GM19193 (cell line): ENCODE data around the gene SHISA7.
A peak's percentile ranks its signal among the peaks of the same experiment; 100 is the strongest.

Source experiments
- POLR2A ChIP-seq: IDR thresholded peaks from 4 replicates; pipeline ENCODE4 v1.6.1; 2011; ENCODE audit not compliant: insufficient read depth, insufficient read length; ENCODE audit errors: extremely low read depth

SHISA7 gene

DNA sequence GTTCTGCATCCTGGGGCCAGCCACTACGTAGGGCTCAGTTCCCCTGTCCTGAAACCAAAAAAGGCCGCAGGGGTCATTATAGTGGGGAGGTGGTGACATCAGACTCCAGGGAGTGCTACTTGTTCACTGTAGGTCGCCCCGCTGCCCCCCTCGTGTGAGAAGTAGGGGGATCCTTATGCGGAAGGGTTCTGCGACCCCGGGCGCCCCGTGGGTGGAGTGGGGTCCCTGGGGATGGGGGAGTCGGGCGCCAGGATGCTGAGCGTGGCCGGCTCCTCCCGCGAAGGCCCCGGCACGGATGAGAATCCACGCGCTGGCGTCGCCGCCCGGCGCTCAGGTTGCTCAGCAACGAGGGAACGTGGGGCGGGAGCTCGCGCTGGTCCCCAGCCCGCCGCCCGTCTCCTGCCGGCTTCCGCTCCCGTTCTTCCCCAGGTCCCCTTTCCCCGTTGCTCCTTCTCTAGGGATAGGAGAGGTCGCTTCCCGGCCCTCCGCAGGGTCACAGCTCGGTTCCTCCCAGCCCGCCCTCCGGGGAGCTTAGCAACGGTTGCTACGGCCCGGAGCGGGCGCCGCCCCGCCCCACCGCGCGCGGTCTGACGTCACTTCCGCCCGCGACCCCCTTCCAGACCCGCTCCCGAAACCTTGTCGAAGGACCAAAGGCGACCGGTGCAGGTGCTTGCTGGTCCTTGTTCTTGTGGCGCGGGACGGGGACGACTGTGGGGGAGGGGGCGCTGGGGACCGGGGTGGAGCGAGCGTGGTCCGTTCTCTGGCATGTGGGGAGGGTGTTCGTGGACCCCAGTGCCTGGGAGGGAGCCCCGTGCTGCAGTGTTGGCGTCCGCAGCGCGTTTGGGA is 41.7 kb upstream of the SHISA7 start, which contains the start of gene NAT14:
Gene NAT14, plus strand, starts transcription at position 596 of the 846 bp plus-strand sequence. CDS start 521 bp downstream, outside the sequence.
- peak; percentile 24 for TF ChIP-seq POLR2A

DNA sequence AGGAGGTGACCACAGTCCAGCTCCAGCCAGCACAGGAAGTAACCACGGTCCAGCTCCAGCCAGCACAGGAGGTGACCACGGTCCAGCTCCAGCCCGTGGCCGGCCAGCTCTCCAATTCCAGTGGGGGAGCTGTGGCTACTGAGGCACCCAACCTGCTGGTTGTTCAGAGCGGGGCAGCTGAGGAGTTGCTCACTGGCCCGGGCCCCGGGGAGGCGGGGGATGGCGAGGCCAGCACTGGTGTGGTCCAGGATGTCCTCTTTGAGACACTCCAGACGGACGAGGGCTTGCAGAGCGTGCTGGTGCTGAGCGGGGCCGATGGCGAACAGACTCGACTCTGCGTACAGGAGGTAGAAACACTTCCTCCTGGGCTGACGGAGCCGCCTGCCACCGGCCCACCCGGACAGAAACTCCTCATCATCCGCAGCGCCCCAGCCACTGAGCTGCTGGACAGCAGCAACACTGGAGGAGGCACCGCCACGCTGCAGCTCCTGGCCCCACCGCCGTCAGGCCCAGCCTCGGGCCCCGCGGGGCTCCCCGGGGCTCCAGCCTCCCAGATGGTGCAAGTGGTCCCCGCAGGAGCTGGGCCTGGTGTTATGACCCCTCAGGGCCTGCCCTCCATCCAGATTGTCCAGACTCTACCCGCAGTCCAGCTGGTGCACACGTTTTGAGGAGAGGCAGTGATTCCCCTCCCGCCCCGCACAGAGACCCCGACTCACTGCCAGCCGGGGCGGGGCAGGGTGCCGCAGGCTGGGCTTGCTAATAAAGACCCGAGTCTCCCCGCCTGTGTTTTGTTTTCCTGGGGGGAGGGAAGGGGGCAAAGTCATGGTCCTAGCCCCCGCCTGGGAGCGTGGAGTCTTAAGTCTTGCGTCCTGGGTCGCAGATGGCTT is 40.8 kb upstream of the SHISA7 start:
- TF ChIP-seq POLR2A: no peak

DNA sequence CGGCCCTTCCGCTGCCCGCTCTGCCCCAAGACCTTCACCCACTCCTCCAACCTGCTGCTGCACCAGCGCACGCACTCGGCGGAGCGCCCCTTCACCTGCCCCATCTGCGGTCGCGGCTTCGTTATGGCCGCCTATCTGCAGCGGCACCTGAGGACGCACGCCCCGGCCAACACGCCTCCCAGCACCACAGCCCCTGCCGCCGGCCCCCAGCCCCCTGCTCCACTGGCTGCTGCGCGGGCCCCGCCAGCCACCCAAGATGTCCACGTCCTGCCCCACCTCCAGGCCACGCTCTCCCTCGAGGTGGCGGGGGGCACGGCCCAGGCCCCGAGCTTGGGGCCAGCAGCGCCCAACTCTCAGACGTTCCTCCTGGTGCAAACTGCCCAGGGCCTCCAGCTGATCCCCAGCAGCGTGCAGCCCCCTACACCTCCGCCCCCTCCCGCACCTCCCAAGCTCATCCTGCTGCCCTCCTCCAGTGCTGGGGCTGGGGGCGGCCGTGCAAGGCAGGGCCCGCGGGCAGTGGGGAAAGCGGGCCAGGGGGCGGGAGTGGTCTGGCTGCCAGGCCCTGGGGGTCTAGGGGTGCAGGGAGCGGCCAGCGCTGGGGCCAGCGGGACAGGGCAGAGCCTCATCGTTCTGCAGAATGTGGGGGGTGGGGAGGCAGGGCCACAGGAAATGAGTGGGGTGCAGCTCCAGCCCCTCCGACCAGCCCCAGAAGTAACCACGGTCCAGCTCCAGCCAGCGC is 40.0 kb upstream of the SHISA7 start:
- no peak for TF ChIP-seq POLR2A

DNA sequence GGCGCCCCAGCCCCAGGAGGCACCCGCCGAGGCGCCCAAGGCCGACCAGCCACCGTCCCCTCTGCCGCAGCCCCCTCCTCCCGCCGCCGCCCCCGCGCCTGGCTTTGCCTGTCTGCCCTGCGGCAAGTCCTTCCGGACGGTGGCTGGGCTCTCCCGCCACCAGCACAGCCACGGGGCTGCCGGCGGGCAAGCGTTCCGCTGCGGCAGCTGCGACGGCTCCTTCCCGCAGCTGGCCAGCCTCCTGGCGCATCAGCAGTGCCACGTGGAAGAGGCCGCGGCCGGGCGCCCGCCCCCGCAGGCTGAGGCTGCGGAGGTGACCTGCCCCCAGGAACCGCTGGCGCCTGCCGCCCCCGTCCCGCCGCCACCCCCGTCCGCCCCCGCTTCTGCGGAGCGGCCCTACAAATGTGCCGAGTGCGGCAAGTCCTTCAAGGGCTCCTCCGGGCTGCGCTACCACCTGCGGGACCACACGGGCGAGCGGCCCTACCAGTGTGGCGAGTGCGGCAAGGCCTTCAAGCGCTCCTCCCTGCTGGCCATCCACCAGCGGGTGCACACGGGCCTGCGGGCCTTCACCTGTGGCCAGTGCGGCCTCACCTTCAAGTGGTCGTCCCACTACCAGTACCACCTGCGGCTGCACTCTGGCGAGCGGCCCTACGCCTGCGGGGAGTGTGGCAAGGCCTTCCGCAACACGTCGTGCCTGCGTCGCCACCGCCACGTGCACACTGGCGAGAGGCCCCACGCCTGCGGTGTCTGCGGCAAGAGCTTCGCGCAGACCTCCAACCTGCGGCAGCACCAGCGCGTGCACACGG is 39.3 kb upstream of the SHISA7 start:
- no peak for TF ChIP-seq POLR2A

DNA sequence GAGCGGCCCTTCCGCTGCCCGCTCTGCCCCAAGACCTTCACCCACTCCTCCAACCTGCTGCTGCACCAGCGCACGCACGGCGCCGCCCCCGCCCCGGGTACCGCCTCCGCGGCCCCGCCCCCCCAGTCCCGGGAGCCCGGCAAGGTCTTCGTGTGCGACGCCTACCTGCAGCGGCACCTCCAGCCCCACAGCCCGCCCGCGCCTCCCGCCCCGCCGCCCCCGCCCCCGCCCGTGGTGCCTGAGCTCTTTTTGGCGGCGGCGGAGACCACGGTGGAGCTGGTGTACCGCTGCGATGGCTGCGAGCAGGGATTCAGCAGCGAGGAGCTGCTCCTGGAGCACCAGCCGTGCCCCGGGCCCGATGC is 38.7 kb upstream of the SHISA7 start:
- no peak for TF ChIP-seq POLR2A

DNA sequence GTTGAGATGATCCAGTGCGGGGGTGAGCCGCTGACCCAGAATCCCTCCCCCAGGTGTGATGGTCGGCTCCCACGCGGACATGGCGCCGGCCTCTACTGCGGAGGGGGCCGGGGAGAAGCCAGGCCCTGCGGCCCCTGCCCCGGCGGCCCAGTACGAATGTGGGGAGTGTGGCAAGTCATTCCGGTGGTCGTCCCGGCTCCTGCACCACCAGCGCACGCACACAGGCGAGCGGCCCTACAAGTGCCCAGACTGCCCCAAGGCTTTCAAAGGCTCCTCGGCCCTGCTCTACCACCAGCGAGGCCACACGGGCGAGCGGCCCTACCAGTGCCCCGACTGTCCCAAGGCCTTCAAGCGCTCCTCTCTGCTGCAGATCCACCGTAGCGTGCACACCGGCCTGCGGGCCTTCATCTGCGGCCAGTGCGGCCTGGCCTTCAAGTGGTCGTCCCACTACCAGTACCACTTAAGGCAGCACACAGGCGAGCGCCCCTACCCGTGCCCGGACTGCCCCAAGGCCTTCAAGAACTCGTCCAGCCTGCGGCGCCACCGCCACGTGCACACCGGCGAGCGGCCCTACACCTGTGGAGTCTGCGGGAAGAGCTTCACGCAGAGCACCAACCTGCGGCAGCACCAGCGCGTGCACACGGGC is 38.2 kb upstream of the SHISA7 start:
- TF ChIP-seq POLR2A: no peak

GRCh38 chr19:55479451-55480230 is 36.5 kb upstream of the SHISA7 start:
- TF ChIP-seq POLR2A: no peak

GRCh38 chr19:55479045-55479444 is 35.9 kb upstream of the SHISA7 start:
- no peak for TF ChIP-seq POLR2A

- no peak for TF ChIP-seq POLR2A
Observed at GRCh38 chr19:55478364-55478763, 35.3 kb upstream of the SHISA7 start.

- TF ChIP-seq POLR2A: no peak
Observed at GRCh38 chr19:55477905-55478304, 34.8 kb upstream of the SHISA7 start.

DNA sequence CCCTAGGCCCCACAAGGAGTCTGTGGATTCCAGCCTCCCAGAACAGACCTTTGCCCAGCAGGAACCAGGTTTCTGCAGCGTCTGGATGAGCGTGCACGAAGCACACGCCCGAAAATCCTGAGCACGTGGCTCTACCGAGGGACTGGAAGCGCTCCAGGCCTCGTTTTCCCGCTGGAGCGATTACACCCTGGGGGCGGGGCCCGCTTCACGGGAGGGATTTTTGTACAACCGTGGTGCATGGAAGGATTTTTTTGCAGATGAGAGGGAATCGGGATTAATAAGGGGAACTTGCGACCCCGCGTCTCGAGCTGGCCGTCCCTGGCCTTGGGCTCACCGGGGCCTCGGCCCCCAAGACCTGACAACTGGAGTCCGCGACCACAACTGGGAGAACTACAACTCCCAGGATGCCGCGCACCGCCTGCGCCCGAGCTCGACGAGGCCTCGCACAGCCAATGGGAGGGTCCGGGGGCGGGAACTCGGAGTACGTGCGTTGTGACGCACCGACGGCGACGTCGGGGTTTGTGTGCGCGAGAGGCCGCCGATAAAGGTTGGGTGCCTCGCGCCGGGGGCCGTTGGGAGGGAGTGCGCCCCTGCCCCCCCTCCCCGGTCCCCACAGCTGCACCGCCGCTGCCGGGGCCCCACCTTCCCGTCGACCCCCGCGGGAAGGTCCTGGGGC is 33.1 kb upstream of the SHISA7 start, which contains the start of gene ZNF628:
Gene ZNF628, plus strand, starts transcription at position 518 of the 676 bp plus-strand sequence. CDS start 3,294 bp downstream, outside the sequence.
- TF ChIP-seq POLR2A: no peak
